AG09319 (cell line): ENCODE data around the gene KRT12.

ENCODE experiments used
- DNase-seq: peaks from one replicate; pipeline ENCODE4 v3.0.0-alpha.2; 2010; ENCODE audit warnings: low read depth; ENCODE audit errors: extremely low read depth
- TF ChIP-seq, protein P1 (sequence below): IDR thresholded peaks from 2 replicates; pipeline ENCODE4 v1.5.1; 2011; ENCODE audit warnings: low read depth, mild to moderate bottlenecking, inconsistent platforms, low read length, moderate library complexity

The KRT12 gene

DNA sequence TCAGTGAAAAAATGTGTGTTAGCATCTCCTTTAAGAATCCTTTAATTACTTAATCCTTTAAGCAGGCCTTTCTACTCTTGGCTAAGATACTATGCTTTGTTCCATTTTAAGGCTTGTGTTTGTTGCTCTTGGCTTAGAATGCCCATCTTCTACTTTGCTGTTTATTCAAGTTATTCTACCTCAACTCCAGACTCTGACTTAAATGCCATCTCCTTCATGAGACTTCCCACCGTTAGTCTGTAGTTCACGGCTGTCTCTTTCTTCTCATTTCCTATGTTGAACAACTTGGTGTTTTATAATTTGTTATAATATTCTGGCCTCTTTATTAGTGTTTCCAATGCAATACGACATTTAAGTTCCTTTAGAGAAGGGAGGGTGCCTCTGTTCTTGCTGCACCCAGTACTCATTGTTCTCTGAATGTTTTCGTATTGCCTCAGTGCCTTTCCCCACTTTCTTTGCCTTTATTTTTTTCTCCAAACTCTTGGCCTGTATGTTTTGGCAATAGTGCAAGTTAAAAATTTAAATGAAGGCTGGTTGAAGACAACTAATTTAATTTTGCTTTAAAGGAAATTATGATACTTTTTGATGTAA lies 38.5 kb downstream of the KRT12 start:
- TF ChIP-seq, protein P1, sequence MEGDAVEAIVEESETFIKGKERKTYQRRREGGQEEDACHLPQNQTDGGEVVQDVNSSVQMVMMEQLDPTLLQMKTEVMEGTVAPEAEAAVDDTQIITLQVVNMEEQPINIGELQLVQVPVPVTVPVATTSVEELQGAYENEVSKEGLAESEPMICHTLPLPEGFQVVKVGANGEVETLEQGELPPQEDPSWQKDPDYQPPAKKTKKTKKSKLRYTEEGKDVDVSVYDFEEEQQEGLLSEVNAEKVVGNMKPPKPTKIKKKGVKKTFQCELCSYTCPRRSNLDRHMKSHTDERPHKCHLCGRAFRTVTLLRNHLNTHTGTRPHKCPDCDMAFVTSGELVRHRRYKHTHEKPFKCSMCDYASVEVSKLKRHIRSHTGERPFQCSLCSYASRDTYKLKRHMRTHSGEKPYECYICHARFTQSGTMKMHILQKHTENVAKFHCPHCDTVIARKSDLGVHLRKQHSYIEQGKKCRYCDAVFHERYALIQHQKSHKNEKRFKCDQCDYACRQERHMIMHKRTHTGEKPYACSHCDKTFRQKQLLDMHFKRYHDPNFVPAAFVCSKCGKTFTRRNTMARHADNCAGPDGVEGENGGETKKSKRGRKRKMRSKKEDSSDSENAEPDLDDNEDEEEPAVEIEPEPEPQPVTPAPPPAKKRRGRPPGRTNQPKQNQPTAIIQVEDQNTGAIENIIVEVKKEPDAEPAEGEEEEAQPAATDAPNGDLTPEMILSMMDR = no peak
- no peak for DNase-seq

DNA sequence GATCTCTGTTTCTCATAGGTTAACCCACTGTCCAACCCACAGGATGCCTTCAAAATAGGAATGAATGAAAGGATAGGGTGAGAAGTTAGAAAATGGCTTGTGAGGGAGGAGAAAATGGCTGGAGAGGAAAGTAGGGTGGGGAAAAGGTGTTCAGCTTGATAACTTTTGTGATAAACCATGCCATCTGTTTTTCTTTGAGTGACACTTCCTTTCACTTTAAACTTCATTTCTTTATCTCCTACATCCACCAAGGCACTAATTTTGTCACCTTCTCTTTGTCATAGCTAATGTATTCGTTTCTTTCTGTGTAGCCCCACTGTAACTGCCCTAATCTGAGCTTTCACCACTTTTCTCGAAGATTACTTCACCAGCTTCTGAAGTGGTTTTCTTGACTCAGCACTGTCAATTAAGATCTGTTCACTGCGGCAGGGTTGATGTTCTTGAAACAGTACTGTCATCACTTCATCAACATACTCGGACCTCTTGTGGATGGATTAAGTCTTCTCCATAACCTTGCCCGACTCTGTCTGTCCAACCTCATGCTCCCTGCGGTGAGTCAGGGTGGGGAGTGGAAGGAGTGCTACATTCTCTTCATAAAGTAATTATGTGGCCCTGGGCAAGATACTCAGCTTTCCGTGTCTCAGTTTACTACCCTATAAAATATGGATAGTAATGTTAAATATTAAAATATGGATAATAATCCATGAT lies 39.1 kb downstream of the KRT12 start:
- DNase-seq = no peak
- TF ChIP-seq, protein P1 = no peak

DNA sequence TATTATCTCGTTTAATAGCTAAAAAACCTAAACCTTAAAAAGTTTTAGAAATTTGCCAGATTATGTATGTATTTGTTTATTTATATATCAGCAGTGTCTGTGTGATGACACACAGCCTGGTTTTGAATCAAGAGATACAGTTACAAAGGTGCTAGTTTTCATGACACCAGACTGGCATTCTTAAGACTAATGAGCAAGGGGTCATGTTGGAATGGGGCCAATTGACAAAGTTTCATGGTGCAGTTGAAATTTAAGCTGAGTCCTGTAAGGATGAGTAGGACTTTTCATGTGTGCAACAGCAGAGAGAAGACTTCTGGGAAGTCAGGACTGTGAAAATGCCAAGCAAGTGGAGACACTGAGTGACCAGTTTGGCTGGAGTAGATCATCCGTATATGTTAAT lies 41.4 kb downstream of the KRT12 start:
- no peak for DNase-seq
- TF ChIP-seq, protein P1 = no peak

DNA sequence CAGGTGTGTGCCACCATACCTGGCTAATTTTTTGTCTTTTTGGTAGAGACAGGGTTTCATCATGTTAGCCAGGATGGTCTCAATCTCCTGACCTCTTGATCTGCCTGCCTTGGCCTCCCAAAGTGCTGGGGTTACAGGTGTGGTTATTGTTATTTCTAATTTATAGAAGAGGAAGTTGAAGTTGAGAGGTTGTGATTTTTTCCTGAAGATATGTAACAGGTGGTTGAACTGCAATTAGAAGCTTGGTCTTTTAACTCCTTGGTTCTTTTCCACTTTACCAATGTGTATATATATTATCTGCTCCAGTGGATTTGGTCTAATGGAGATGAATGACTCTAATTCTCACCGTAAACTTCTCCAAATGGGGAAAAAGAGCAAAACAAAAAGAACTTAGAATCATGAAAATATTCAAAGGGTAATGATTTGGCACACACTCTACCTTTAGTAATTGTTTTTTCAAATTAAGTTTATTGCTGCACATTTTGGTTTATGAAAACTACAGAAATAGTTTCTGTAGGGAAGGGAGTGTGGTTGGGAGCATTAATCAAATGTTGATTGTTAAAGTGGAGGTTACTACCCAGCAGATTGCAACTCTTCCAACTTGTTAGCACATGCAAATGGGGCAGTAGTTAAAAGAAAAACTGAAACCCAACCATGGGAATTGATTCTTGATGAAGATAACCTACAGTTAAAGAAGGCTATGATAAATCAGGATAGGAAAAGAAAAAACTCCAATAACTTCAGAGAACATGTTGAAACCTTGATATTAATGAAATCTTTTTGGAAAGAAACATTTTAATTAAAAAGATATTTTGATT lies 42.8 kb downstream of the KRT12 start:
- DNase-seq = no peak
- TF ChIP-seq, protein P1 = no peak

DNA sequence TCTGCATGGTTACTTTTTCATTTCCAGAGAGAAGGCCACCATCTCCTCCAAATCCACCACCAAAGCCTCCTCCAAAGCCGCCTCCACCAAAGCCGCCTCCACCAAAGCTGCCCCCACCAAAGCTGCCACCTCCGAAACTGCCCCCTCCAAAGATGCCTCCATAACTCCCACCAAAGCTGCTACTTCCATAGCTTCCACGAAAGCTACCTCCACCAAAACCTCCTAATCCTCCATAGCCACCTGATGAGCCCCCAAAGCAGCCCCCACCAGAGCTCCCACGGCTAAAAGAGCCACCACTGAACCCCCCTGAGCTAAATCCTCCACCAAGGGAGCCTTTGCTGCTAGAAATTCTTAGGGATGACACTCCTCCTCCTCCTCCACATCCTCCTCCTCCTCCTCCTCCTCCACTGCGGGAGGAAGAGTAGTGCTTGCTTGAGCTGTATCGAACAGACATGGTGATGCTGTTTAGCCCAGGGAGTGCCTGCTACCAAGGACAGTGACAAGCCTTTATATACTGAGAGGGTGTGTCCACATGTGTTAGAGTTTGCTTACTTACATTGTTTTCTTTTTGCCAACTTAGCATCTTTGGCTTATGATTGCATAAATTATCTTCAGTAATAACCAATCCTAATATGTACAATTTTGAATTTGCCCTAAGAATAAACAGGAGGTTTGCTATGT lies 44.8 kb downstream of the KRT12 start, which contains the start of gene KRT10:
Gene KRT10 (minus strand): TSS at position 483 of the 681 bp plus-strand sequence. CDS start 29 bp downstream, at position 454.
- no peak for DNase-seq
- TF ChIP-seq, protein P1 = no peak

DNA sequence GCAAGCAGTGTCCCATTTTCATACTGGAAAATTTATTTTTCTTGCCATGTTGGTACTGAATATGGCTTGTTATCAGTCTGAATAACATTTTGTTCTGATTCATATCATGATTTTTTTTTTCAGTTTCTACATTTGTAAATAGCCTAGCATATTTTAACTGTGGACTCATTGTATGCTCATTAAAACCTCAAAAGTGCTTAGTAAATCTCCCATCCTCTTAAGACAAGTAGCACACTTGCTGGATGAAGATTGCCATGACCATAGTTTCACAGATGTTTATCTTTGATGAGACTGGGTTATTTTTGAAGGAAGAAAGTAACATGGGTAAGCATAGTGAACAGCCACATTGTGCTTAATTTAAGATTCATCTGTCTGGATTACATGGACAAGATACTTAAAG lies 45.5 kb downstream of the KRT12 start:
- no peak for DNase-seq
- TF ChIP-seq, protein P1 = no peak
